SKM-1 treated with dmso at 0.1 percent for 144 hours (cell line): ENCODE data around the gene NVL.
"Not testable (repeated sequence)": the region's sequence is repeated elsewhere in the genome, so short reads cannot be mapped to it uniquely, and the experiment has no call there.

ENCODE experiments used
- DNase-seq: peaks from one replicate; lab custom pipeline; 2025; ENCODE audit not compliant: unreplicated experiment; lab: John Stamatoyannopoulos, UW

NVL gene

DNA sequence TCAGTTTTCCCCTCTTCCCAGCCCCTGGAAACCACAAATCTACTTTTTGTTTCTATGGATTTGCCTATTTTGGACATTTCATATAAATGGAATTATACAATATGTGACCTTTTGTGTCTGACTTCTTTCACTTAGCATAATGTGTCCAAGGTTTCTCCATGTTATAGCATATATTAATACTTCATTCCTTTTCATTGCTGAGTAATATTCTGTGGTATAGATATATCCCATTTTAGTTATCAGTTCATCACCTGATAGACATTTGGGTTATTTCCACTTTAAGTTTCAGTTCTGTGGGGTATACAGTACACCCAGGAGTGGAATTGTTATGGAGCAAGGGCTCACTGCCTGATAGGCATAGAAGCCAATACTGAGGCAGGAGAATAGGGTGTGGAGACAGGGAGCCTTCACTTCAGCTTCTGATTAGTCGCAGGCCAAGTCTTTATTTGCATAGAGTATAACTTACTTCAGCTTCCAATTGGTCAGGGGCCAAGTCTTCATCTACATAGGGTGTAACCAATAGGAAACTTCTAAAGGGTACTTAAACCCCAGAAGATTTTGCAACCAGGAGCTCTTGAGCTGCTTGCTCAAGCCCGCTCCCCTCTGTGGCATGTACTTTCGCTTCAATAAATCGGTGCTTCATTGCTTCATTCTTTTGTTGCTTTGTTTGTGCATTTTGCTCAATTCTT is 8.3 kb upstream of the NVL start:
- DNase-seq, result no peak

DNA sequence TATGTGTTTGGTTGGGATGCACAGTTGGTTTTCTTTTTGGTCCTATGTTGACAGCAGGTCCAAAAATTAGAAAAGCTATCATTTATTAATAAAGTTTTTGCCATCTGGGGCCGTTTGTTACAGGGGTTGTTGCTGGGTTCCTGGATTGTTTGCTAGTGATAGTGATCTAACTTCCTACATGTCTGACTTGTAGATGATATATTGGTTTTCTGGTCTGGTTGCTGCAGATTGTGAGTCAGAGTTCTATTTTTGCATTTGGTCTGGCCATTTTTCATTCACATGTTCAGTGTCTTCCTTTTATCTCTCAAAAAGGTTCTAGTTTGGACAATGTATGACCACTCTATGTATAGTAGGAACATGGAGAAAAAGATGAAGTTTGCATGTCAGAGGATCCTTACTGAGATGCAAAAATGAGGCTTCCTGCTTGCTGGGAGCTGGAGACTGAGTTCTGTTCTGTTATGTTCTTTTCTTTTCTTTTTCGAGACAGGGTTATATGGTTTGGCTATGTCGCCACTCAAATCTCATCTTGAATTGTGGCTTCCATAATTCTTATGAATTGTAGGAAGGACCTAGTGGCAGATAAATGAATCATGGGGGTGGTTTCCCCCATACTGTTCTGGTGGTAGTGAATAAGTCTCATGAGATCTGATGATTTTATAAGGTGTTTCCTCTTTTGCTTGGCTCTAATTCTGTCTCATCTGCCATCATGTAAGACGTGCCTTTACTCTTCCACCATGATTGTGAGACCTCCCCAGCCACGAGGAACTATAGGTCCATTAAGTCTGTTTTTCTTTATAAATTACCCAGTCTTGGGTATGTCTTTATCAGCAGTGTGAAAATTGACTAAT is 4.2 kb upstream of the NVL start:
- peak; percentile 47 for DNase-seq

DNA sequence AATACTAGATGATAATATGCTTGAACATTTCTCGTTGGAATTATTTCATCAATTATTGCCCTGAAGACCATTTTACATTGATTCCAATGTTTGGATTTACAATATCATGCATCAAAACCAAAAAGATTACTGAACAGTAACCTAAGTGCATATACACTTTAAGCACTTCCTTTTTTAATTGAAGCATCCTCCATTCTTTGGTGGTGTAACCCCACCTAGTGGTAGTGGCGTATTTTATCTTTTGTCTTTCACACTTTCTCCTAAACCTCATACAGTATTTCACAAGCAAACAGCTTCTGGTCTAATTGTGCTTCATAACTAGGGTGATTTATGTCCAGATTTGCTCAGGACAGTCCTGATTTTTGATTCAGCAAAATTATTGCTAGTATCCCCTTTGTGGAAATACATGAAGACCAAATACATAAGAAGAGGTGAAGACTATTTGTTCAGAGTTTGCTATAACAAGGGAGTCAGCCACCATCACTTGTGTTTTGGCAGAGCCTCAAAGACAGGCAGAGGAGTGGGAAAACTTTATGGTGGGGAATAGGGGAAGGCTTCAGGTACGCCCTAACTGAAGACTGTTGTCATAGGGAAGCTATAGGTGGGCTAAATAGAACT is 3.4 kb upstream of the NVL start:
- peak; percentile 83 for DNase-seq

DNA sequence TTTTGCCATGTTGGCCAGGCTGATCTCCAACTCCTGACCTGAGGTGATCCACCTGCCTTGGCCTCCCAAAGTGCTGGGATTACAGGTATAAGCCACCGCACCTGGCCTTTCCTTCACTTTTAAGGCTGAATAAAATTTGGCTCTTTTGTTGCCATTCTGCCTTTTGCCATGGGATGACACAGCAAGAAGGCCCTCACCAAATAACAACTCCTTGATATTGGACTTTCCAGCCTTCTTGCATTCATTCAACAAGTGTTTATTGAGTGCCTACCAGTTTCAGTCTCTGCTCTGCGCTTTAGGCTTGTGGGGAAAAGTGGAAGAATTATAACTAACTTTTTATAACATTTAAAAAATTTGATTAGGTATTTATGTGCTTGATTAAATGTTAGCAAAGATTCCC is 1.9 kb upstream of the NVL start:
- DNase-seq, result no peak

DNA sequence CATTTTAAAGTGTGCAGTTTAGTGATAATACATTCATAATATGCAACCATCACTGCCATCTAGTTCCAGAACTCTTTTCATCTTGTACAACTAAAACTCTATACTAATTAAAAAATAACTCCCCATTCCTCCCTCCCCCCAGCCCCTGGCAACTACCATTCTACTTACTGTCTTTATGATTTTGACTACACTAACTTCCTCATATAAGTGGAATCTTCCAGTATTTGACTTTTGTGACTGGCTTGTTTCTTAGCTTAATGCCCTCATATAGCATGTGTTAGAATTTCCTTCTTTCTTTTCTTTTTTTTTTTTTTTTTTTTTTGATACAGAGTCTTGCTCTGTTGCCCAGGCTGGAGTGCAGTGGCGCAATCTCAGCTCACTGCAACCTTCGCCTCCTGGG is 1.4 kb upstream of the NVL start:
- DNase-seq, result no peak

DNA sequence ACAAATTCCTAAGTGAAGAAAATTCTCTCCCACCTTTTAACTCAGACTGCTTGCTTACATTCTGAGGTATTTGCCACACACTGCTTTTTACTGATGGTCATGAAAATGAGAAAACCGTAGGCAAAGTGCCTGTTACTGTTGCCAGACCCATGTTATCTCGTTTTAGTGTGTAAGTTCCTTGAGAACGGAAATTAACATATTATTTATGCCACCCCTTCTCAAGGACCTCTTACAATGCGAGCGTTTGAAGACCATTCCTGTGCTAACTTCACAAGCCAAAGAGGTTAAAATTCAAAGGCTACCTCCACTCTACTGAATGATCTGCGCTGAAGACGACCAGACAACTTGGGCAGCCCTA is 509 bp downstream of the NVL start:
- no peak for DNase-seq

DNA sequence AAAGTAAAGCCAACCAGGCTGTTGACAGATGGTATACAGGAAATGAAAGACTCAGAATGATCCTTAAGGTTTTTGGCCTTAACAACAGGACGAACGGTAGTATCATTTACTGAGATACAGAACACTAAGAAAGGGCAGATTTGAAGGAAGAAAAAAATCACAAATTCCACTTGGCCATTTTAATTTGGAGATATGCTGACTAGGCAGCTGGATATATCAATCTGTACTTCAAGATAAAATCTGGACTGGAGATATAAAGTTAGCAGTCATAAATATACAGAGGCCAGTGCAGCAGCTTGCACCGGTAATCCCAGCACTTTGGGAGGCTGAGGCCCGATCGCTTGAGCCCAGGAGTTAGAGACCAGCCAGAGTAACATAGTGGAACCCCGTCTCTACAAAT is 1.3 kb downstream of the NVL start:
- no peak for DNase-seq

DNA sequence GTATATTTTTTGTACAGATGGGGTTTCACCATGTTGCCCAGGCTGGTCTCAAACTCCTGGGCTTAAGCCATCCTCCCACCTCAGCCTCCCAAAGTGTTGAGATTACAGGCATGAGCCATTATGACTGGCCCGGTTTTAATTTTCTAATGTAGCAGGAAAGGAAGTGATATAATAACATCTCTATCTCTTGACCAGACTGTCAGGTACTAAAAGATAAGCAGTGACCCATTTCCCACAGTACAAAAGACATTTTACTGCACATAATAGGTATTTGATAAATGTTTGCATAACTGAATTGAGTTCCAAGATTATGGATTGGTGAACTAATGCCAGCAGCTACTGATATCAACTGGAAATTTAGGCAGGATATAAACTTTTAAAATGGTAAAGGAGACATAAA is 4.0 kb downstream of the NVL start:
- DNase-seq, result no peak

DNA sequence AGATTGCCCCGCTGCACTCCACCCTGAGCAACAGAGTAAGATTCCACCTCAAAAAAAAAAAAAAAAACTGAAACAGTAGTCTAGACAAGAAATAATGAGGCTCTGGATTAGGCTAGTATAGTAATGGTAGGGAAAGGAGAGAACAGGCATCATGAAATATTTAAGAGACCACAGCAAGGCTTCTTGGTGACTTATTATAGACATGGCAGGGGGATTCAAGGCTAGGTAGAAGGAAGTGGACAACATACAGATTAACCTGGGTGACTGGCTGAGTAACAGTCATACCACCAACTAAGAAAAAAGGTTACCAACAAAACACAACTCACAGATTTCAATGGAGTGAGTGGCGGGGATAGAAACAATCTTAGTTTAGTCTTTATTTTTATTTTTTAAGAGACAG is 8.3 kb downstream of the NVL start:
- no peak for DNase-seq

DNA sequence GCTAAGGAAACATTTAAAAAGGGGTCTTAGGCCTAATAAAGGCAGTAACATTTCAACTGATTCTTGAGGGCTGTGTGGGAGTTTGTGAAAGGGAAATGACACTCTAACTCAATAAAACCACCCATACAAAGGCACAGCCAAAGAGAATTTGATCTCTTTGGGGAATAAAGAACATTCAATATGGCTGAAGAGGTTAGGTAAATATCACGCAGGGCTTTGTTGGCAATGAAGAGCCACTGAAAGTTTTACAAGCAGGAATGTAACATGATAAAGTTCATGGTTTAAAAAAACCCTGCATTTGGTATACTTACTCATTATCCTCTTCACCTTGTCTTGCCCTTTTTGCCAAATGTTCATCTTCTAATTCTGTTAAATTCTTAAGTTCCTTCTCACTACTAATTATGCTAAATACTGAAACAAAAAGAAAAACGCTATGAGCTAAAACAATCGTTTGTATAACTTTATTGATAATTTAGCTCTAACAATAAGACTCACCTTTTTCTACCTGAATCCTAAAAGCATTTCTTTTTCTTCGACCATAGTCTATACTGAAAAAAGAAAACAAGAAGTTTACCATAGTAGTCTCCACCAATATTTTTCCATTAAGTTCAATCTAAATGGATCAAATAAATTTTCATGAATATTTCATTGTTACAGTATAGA is 12.5 kb downstream of the NVL start:
- no peak for DNase-seq

DNA sequence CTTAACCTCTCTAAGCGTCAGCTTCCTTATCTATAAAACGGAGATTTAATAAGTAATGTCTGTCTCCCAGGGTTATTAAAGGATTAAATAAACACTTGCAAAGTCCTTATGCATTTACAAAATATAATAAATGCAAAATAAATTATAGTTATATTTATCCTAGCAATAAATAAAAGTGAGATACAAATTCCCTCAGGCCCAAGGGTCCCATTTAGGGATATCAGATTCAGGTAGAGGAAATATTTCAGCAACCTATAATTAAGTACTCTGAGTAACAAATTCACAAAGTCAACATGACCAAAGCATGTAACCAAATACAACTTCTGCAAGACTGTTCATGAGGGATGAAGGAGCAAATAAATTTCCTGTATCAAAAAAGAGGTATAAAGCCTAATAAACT is 17.9 kb downstream of the NVL start:
- DNase-seq, result no peak

DNA sequence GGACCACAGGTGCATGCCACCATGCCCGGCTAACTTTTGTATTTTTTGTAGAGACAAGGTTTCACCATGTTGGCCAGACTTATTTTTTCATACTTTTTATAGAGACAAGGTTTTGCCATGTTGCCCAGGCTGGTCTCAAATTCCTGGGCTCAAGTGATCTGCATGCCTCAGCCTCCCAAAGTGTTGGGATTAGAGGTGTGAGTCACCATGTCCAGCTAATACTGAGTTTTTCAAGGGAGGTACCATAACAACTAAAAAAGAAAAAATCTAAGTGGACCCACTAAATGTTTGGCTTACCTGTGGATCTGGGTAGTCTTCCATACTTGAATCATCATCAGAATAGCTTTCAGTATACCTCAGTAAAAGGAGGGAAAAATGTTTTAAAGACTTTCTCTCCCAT is 18.5 kb downstream of the NVL start:
- DNase-seq, result not testable (repeated sequence)

DNA sequence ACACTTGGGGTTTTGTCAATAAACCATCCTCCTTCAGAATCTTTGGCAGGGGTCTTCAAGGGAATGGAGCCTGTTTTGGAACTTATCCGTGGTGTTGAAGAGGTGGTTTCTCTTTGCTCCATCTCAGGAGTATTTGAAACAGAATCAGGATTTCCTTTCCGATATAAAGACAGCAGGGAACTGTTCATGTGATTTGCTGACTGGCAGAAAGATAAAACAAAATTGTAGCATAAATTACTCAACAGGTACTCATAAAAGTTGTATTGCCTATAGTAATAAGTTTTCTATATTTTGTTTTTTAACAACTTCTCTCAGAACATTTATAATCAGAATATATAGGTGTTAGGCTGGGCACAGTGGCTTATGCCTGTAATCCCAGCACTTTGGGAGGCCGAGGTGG is 21.9 kb downstream of the NVL start:
- no peak for DNase-seq

DNA sequence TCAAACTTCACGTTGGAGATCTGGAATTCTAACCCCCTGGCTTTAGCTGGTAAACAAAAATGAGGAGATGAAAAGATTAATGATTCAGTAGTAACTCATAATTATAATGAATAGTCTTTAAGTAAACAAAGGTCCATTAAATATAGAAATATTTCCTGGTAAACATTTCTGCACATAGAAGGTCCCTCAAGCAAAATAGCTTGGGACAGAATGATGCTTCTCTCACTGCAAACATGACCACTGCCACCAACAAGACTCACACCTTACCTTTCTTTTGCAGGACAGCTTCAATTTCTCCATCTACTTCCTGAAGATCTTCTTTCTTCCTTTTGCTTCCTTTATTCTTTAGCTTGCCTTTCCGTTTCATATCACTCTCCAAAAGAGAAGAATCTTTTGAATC is 25.2 kb downstream of the NVL start:
- DNase-seq, result no peak

DNA sequence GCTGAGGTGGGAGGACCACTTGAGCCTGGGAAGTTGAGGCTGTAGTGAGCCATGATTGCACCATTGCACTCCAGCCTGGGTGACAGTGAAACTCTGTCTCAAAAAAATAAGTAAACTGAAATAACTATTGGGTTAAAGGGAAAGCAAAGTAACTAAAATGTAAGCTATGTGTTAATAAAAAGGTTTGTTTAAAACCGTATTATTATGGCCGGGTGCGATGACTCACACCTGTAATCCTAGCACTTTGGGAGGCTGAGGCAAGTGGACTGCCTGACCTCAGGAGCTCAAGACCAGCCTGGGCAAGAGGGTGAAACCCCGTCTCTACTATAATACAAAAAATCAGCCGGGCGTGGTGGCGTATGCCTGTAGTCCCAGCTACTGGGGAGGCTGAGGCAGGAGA is 27.0 kb downstream of the NVL start:
- DNase-seq, result no peak

DNA sequence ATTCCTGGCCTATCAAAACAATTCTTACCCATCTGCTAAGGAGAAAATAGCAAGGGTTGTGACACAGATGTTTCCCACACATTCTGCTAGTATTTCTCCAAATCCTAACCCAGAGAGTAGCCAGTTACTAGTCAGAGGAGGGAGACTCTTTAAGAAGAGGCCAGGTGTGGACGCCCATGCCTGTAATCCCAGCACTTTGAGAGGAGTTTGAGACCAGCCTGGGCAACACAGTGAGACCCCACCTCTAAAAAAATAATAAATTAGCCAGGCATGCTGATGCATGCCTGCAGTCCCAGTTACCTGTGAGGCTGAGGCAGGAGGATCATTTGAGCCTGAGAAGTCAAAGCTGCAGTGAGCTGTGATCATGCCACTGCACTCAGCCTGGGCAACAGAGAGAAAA is 28.6 kb downstream of the NVL start:
- no peak for DNase-seq

DNA sequence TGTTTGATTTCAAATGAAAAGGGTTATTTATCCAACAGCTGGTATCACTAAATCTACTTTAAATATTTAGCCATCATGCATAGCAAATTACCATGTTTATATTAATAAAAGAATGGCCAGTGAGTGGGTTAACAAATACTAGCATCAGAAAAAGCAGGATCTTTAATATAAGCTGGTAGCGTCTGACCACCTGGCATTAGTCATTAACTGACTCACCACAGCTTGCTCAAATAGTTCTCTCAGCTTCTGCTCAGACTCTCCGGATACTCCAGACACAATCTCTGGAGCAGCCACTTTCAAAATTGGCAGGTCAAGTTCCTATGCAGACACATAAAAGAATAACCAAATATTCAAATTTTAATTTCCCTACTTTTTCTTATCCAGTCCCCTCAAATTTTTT is 29.6 kb downstream of the NVL start:
- DNase-seq, result no peak

DNA sequence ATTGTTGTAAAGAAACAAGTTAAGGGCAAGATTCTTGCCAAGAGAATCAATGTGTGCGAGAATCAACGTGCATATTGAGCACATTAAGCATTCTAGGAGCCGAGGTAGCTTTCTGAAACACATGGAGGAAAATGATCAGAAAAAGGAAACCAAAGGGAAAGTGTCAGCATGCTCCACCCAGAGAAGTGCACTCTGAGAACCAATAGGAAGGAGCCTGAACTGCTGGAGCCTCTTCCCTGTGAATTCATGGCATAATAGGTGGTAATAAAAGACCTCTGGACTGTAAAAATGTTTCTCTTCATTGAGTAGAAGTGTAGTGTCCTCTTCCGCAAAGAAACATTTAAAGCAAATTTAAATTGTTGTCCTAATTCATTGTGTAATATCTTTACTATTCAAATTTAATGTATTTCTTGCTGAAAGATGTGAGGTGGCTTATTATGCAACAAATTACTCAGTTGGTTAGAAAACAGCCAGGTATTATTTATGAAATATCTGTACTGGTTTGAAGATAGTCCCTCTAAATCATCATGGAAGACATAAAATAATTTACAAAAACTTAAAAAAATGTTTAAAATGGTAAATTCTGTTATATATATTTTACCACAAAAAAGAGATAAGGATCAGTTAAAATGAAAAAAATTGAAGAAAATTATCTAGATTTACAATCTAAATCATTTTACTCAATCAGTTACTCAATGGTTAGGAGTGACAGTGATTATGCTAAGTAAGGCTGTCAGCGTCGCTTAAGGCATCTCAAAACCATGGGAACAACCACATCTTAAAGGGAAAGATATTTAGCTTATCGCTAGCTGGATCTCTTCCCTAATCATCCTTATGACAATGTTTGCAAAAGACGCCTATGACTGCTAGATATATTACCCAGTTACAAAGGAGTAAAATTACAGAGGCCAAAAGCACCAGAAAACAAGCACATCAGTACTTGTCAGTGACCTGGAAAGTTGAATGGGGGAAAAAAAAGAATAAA is 31.3 kb downstream of the NVL start:
- no peak for DNase-seq

DNA sequence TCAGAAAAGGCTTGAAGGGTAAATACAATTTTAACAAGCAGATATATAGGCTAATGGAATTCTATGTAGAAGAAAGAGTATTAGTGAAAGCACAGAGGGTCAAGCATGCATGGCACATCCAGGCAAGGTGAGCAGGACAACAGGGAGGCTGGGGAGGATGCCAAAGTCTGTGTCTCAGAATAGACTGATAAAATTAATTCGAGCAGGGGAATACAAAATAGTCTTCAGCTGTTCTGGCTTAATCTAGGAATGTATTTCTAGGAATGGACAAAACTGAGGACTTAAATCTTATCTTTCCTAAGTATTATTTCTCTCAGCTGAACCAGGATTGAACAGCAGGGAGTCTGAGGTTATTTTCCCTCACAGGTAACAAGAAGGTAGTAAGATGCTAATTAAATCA is 35.2 kb downstream of the NVL start:
- no peak for DNase-seq

DNA sequence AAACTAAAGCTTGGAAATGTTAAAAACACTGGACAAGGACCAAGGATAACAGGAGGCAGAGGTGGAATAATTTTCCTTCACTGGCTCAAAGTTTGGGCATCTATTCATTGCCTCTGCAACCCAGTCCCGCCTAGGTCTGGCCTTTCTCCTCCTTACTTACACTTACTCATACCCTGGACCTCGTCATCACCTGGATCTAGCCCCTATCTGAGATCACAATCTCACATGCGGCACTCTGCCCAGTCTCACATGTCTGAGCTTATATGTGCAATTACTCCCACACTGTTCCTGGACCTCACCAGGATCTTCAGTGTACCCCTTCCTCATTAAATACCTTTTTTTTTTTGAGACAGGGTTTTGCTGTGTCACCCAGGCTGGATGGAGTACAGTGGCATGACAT is 37.6 kb downstream of the NVL start:
- DNase-seq, result no peak

DNA sequence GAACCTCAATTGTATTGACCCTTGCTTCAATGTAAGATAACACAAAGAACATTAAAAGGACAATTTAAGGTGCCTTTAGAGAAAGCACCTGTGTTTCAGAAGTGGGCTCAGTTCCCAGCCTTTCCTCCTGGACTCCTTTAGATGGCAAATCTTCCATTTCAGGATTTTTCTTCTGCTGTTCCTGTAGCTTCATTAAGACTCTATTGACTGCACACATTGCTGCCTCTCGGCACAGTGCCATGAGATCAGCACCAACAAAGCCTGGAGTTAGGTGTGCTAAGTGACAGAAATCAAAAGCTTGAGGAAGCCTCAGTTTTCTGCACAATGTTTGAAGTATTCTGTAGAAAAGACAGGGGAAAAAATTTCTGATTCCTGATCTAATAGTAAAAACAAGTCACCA is 40.6 kb downstream of the NVL start:
- DNase-seq, result no peak
